PC-9 (cell line): ENCODE results near the gene PCDH9. TPM values are rescaled to one million over a fixed set of nuclear protein-coding genes. Genes with fewer than 3 reads are reported as not detected.

Experiments
- BruUV-seq: library from RNA; stranded (reverse); fragments of 400-500 nt; replicated peaks from 2 replicates; lab custom pipeline; 2021; lab: Mats Ljungman, UMichigan
- CTCF ChIA-PET: fragments of 300-600 bp; sonication (Branson Sonifier 250); formaldehyde crosslinking; loops from one replicate; lab custom pipeline; 2022; ENCODE audit warnings: antibody characterized with exemption; lab: Charles Lee
- POLR2A ChIA-PET: fragments of 300-600 bp; sonication (Branson Sonifier 250); formaldehyde crosslinking; loops from one replicate; lab custom pipeline; 2022; ENCODE audit warnings: antibody characterized with exemption; ENCODE audit not compliant: unreplicated experiment; lab: Charles Lee
- DNase-seq, 2 experiments: peaks; one replicate each; pipeline versions ENCODE4 v3.0.0 to v3.0.0-alpha.2; 2015 to 2022; ENCODE audit warnings: mixed read lengths in 1 of 2
- H2AFZ ChIP-seq: fragments of 200-600 bp; sonication (generic); 2 replicates; pipeline ENCODE4 v1.8.1; 2017; ENCODE audit warnings: antibody characterized with exemption
- H3F3A ChIP-seq: fragments of 200-600 bp; sonication (generic); 2 replicates; pipeline ENCODE4 v1.8.1; 2017; ENCODE audit warnings: antibody characterized with exemption, mild to moderate bottlenecking, low read depth; ENCODE audit not compliant: insufficient read depth
- H3K27ac ChIP-seq: fragments of 200-600 bp; sonication (generic); 2 replicates; pipeline ENCODE4 v1.6.1; 2016; ENCODE audit warnings: mixed run types
- H3K27me3 ChIP-seq: fragments of 200-600 bp; sonication (generic); 2 replicates; pipeline ENCODE4 v1.6.1; 2016; ENCODE audit warnings: low read depth, mixed run types; ENCODE audit not compliant: insufficient read depth
- H3K36me3 ChIP-seq: fragments of 200-600 bp; sonication (generic); 2 replicates; pipeline ENCODE4 v1.6.1; 2016; ENCODE audit warnings: low read depth, mixed run types
- H3K4me1 ChIP-seq: fragments of 200-600 bp; sonication (generic); replicated peaks from 2 replicates; pipeline ENCODE4 v1.6.1; 2016; ENCODE audit warnings: mixed run types; ENCODE audit not compliant: insufficient read depth
- H3K4me2 ChIP-seq: fragments of 200-600 bp; sonication (generic); 2 replicates; pipeline ENCODE4 v1.6.1; 2017; ENCODE audit warnings: mixed run types
- H3K4me3 ChIP-seq: fragments of 200-600 bp; sonication (generic); 2 replicates; pipeline ENCODE4 v1.6.1; 2016; ENCODE audit warnings: mixed run types
- H3K79me2 ChIP-seq: fragments of 200-600 bp; sonication (generic); 2 replicates; pipeline ENCODE4 v1.6.1; 2017; ENCODE audit warnings: low read depth, mixed run types
- H3K9me2 ChIP-seq: fragments of 200-600 bp; sonication (generic); 2 replicates; pipeline ENCODE4 v1.8.1; 2017; ENCODE audit warnings: mild to moderate bottlenecking; ENCODE audit not compliant: insufficient read depth
- H3K9me3 ChIP-seq: fragments of 200-600 bp; sonication (generic); 2 replicates; pipeline ENCODE4 v1.8.1; 2016; ENCODE audit warnings: low read depth; ENCODE audit not compliant: insufficient read depth
- H4K20me1 ChIP-seq: fragments of 200-600 bp; sonication (generic); 2 replicates; pipeline ENCODE4 v1.8.1; 2017; ENCODE audit not compliant: insufficient read depth
- EZH2 ChIP-seq: fragments of 200-600 bp; sonication (generic); IDR thresholded peaks from 2 replicates; pipeline ENCODE4 v1.8.0; 2017; ENCODE audit warnings: antibody characterized with exemption, low read depth
- intact Hi-C: fragments of 100-400 bp; cut with micrococcal nuclease; formaldehyde crosslinking; loops from one replicate; pipeline ENCODE4 v1.10.0; 2022; ENCODE audit not compliant: unreplicated experiment
- total RNA-seq: library from RNA; stranded (reverse); gene quantifications from 2 replicates; pipeline ENCODE4 v1.2.3, GENCODE V29; 2021
- TF ChIP-seq, protein P1 (sequence below): fragments of 200-600 bp; sonication (generic); conservative IDR thresholded peaks from 2 replicates; pipeline ENCODE4 v1.6.1; 2017; ENCODE audit warnings: mixed run types, antibody characterized with exemption, mild to moderate bottlenecking, moderate library complexity

Gene PCDH9
- total RNA-seq, 1 experiment from 2014 or later = 0.37 TPM

DNA sequence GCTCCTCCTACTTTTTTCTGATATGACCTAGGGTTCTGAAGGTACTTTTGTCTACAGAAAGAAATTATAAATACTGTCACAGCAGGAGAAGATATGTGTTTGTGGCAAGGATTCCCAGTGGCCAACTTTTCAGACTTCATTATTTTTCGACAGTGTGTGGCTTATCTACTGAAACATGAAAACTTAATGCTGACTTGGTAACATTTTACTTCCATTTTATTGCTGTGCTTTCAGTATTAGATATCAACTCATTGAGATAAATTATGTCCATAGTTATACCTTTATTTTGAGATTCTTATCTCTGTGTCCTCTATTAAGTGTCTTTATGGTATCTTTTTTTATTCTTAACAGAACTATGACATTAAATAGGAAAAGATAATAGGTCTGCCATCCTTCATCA lies 700.0 kb downstream of the PCDH9 start:
- Histone ChIP-seq H3K9me2 (no peaks in the 10 kb centered on the region), H3K27ac (no peak overlapping the region), H3K79me2 (no peaks in the 10 kb centered on the region), H4K20me1 (no peaks in the 10 kb centered on the region), H3K4me3 (no peak overlapping the region), H3F3A (no peaks in the 10 kb centered on the region), H2AFZ (no peak overlapping the region), H3K27me3 (no peaks in the 10 kb centered on the region), H3K36me3 (no peaks in the 10 kb centered on the region), H3K4me2 (no peak overlapping the region), H3K9me3 (no peaks in the 10 kb centered on the region; the same call in 1 of the 2 replicates), H3K4me1 (no peaks in the 10 kb centered on the region)
- intact Hi-C loops = no loop called here
- POLR2A ChIA-PET = no interaction called here
- CTCF ChIA-PET = no interaction called here
- DNase-seq = no peak
- TF ChIP-seq, protein P1, sequence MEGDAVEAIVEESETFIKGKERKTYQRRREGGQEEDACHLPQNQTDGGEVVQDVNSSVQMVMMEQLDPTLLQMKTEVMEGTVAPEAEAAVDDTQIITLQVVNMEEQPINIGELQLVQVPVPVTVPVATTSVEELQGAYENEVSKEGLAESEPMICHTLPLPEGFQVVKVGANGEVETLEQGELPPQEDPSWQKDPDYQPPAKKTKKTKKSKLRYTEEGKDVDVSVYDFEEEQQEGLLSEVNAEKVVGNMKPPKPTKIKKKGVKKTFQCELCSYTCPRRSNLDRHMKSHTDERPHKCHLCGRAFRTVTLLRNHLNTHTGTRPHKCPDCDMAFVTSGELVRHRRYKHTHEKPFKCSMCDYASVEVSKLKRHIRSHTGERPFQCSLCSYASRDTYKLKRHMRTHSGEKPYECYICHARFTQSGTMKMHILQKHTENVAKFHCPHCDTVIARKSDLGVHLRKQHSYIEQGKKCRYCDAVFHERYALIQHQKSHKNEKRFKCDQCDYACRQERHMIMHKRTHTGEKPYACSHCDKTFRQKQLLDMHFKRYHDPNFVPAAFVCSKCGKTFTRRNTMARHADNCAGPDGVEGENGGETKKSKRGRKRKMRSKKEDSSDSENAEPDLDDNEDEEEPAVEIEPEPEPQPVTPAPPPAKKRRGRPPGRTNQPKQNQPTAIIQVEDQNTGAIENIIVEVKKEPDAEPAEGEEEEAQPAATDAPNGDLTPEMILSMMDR = no peak
- no peak for TF ChIP-seq EZH2
- BruUV-seq = no TSS peak

- BruUV-seq = no TSS peak
- CTCF ChIA-PET = no interaction called here
These were observed 701.1 kb downstream of the PCDH9 start for GRCh38 chr13:66528944-66529576.

DNA sequence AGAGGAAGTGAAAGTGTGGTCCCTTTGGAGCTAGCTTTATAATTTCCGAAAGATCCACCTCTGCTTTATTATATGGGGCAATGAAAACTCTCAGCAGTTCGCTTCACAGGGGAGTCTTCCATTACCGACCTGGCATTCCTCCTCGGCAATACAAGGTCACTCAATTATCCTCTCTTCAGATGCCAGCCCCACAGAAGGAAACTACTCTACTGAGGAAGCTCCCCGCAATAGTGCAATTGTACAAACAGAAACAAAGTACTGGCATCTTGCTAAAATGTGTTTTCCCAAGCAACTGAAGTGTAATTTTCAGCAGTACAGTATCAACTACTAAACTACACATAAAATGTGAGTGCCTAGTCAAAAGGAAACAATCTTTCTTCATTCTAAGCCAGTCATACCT lies 702.0 kb downstream of the PCDH9 start:
- Histone ChIP-seq H3K79me2 (no peaks in the 10 kb centered on the region), H3K4me3 (no peak overlapping the region), H3K4me1 (no peaks in the 10 kb centered on the region), H3K4me2 (no peak overlapping the region), H3K9me2 (no peaks in the 10 kb centered on the region), H3F3A (no peaks in the 10 kb centered on the region), H3K27ac (no peak overlapping the region), H3K36me3 (no peaks in the 10 kb centered on the region), H2AFZ (no peak overlapping the region), H4K20me1 (no peaks in the 10 kb centered on the region), H3K27me3 (no peaks in the 10 kb centered on the region), H3K9me3 (no peaks in the 10 kb centered on the region; the same call in 1 of the 2 replicates)
- no peak for DNase-seq
- no peak for TF ChIP-seq EZH2
- TF ChIP-seq, protein P1 = no peak
- POLR2A ChIA-PET = no interaction called here
- no TSS peak for BruUV-seq
- intact Hi-C loops = no loop called here
- CTCF ChIA-PET = no interaction called here

More at GRCh38 chr13:66528944-66529576, 701.1 kb downstream of the PCDH9 start:
- POLR2A ChIA-PET = no interaction called here
- H3K9me2 ChIP-seq = no peaks in the 10 kb centered on the region
- TF ChIP-seq, protein P1 = no peak
- no peak for TF ChIP-seq EZH2
- H3K27ac ChIP-seq = no peak overlapping the region
- H3K36me3 ChIP-seq = no peaks in the 10 kb centered on the region
- no peak overlapping the region for H3K4me2 ChIP-seq
- no peak for DNase-seq
- intact Hi-C loops = no loop called here
- no peaks in the 10 kb centered on the region; the same call in 1 of the 2 replicates for H3K9me3 ChIP-seq
- H3K27me3 ChIP-seq = no peaks in the 10 kb centered on the region
- no peaks in the 10 kb centered on the region for H3K4me1 ChIP-seq
- H3K4me3 ChIP-seq = no peak overlapping the region
- H4K20me1 ChIP-seq = no peaks in the 10 kb centered on the region
- no peaks in the 10 kb centered on the region for H3K79me2 ChIP-seq
- no peaks in the 10 kb centered on the region for H3F3A ChIP-seq
- no peak overlapping the region for H2AFZ ChIP-seq
